ENCODE results near the gene GYS1. TPM values are rescaled to one million over a fixed set of nuclear protein-coding genes. Genes with fewer than 3 reads are reported as not detected.

Gene GYS1
- polyA plus RNA-seq, 1 donor, result 39.1 TPM

DNA sequence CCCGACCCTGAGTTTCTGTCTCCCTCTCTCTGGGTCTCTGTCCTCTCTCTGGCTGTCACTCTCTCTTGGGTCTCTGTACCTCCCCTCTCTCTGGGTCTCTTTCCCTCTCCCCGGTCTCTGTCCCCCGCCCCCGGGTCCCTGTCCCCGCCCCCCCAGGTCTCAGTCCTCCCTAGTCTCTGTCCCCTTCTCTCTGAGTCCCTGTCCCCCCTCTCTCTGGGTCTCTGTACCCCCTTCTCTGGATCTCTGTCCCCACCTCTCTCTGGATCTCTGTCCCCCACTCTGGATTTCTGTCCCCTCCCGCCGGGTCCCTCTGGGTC, 30.3 kb downstream of the GYS1 start:
- Histone ChIP-seq H3K4me1 (ENCODE audit: control insufficient read depth, insufficient read depth, low read length) (peaks cover 29% of the 10 kb centered on the region), H3K27ac (ENCODE audit: low read length) (peak overlapping the region; percentile 97), H3K36me3 (ENCODE audit: control insufficient read depth, insufficient read depth, low read length) (peaks cover 19% of the 10 kb centered on the region), H3K9me3 (ENCODE audit: control insufficient read depth, low read depth, low read length) (peaks cover 7% of the 10 kb centered on the region), H3K27me3 (ENCODE audit: control insufficient read depth, insufficient read depth, low read length) (no peaks in the 10 kb centered on the region), H3K4me3 (ENCODE audit: low read length) (peak overlapping the region; percentile 57)
- no peak for DNase-seq
- no CpG with 5 or more reads among the region's 7 CpGs for WGBS (ENCODE audit: insufficient coverage, low lambda C conversion rate)

DNA sequence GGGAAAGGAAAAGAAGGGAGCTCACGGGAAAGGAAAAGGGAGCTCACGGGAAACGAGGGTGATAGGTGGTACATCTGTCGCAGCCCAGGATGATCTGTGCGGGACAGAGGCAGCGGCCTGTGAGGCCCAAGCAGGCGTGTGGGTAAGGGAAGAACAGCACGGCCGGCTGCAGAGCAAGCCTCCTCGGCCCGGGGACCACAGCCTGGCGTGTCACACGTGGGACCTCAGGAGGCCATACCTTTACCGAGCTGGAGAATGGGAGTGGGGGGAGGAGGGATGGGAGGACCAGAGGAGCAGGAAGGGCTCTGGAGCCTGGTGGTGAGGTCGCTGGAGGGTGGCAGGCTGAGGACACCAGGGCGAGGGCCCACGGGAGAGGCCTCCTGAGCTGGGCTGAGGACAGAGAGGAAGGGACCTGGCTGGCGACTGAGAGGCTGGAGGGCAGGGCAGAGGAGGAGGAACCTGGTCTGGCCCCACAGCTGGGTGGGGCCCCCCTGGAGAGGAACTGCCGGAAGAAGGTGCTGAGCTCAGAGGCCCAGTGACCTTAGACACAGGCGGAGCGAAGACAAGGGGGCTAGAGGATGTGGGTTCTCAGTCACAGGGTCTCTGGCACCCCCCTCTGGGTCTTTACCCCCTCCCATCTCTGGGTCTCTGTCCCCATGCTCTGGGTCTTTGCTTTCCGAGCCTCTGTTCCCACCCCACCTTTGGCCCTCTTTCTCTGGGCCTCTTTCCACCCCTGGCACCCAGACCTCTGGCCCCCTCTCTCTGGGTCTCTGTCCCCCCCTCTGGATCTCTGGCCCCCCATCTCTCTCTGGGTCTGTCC, 30.9 kb downstream of the GYS1 start:
- peaks cover 29% of the 10 kb centered on the region for H3K4me1 ChIP-seq (ENCODE audit: control insufficient read depth, insufficient read depth, low read length)
- H3K4me3 ChIP-seq (ENCODE audit: low read length), result peak overlapping the region; percentile 57
- H3K27me3 ChIP-seq (ENCODE audit: control insufficient read depth, insufficient read depth, low read length), result no peaks in the 10 kb centered on the region
- H3K9me3 ChIP-seq (ENCODE audit: control insufficient read depth, low read depth, low read length), result peaks cover 7% of the 10 kb centered on the region
- H3K27ac ChIP-seq (ENCODE audit: low read length), result peak overlapping the region; percentile 97
- WGBS (ENCODE audit: insufficient coverage, low lambda C conversion rate), result no CpG with 5 or more reads among the region's 22 CpGs
- DNase-seq, result peak; percentile 91 to 95
- peaks cover 20% of the 10 kb centered on the region for H3K36me3 ChIP-seq (ENCODE audit: control insufficient read depth, insufficient read depth, low read length)

DNA sequence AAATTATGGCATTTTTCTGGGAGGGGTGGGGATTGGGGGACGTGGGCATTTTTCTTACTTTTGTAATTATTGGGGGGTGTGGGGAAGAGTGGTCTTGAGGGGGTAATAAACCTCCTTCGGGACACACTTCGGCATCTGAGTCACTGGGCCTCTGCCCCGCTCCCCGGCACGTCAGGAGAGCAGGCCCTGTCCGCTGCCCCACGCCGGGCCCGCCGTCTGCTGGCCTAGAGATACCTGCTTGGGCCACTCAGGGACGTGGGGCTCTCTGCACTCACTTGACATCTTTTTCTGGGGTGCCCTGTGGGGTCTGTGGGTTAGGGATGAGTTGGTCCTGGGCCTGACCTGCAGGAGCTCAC, 31.5 kb downstream of the GYS1 start:
- DNase-seq, result no peak
- peaks cover 29% of the 10 kb centered on the region for H3K4me1 ChIP-seq (ENCODE audit: control insufficient read depth, insufficient read depth, low read length)
- peaks cover 15% of the 10 kb centered on the region for H3K36me3 ChIP-seq (ENCODE audit: control insufficient read depth, insufficient read depth, low read length)
- no peaks in the 10 kb centered on the region for H3K27me3 ChIP-seq (ENCODE audit: control insufficient read depth, insufficient read depth, low read length)
- peak overlapping the region; percentile 57 for H3K4me3 ChIP-seq (ENCODE audit: low read length)
- no CpG with 5 or more reads among the region's 12 CpGs for WGBS (ENCODE audit: insufficient coverage, low lambda C conversion rate)
- H3K9me3 ChIP-seq (ENCODE audit: control insufficient read depth, low read depth, low read length), result peaks cover 7% of the 10 kb centered on the region
- H3K27ac ChIP-seq (ENCODE audit: low read length), result peak overlapping the region; percentile 97

DNA sequence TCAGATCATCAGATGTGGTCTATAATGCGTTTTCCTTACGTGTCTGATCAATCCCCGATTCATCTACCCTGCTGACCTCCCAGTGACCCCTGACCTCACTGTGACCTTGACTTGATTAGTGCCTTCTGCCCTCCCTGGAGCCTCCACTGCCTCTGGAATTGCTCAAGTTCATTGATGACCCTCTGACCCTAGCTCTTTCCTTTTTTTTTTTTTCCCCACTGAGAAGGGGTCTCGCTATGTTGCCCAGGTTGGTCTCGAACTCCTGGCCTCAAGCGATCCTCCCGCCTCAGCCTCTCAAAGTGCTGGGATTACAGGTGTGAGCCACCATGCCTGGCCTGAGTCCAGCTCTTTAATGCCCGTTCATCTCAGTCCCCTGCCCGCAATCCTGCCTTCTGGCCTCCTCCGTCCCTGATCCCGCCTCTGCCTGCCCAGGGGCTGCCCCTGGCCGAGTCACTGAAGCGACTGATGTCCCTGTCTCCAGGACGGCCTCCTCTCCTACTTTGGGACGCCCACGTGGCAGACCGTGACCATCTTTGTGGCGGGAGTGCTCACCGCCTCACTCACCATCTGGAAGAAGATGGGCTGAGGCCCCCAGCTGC, 32.0 kb downstream of the GYS1 start:
- peak in 1 of 2 donors; percentile 37 for DNase-seq
- Histone ChIP-seq H3K9me3 (ENCODE audit: control insufficient read depth, low read depth, low read length) (peaks cover 3% of the 10 kb centered on the region), H3K27me3 (ENCODE audit: control insufficient read depth, insufficient read depth, low read length) (no peaks in the 10 kb centered on the region), H3K27ac (ENCODE audit: low read length) (peak overlapping the region; percentile 97), H3K4me3 (ENCODE audit: low read length) (no peak overlapping the region), H3K4me1 (ENCODE audit: control insufficient read depth, insufficient read depth, low read length) (peaks cover 32% of the 10 kb centered on the region), H3K36me3 (ENCODE audit: control insufficient read depth, insufficient read depth, low read length) (peaks cover 13% of the 10 kb centered on the region)
- WGBS (ENCODE audit: insufficient coverage, low lambda C conversion rate), result no CpG with 5 or more reads among the region's 19 CpGs

DNA sequence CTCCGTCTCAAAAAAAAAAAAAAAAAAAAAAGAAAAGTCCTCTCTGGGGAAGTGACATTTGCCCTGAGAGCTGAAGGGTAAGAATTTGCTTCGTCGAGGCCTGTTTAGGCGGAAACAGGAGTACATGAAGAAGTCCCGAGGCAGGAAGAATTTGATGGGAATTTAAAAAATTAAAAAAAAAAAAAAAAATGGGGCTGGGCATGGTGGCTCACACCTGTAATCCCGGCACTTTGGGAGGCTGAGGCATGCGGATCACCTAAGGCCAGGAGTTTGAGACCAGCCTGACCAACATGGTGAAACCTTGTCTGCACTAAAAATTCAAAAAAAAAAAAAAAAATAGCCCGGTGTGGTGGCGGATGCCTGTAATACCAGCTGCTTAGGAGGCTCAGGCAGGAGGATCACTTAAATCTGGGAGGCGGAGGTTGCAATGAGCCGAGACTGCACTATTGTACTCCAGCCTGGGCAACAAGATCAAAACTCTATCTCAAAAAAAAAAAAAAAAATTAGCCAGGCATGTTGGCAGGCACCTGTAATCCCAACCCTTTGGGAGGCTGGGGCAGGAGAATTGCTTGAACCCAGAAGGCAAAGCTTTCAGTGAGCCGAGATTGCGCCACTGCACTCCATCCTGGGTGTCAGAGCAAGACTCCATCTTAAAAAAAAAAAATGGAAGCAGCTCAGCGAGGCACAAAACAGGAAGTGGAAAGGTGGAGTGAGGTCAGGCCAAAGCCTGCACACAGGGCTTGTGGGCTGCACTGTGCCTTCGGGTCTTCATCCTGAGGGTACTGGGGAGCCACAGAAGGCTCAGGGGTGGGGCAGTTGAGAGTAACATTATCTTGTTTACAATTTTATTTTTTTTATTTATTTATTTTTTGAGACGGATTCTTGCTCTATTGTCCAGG, 33.5 kb downstream of the GYS1 start:
- no peak overlapping the region for H3K27ac ChIP-seq (ENCODE audit: low read length)
- peaks cover 9% of the 10 kb centered on the region for H3K36me3 ChIP-seq (ENCODE audit: control insufficient read depth, insufficient read depth, low read length)
- no peak for DNase-seq
- no peaks in the 10 kb centered on the region for H3K9me3 ChIP-seq (ENCODE audit: control insufficient read depth, low read depth, low read length)
- H3K4me3 ChIP-seq (ENCODE audit: low read length), result no peak overlapping the region
- H3K4me1 ChIP-seq (ENCODE audit: control insufficient read depth, insufficient read depth, low read length), result peaks cover 40% of the 10 kb centered on the region
- no CpG with 5 or more reads among the region's 16 CpGs for WGBS (ENCODE audit: insufficient coverage, low lambda C conversion rate)
- no peaks in the 10 kb centered on the region for H3K27me3 ChIP-seq (ENCODE audit: control insufficient read depth, insufficient read depth, low read length)

DNA sequence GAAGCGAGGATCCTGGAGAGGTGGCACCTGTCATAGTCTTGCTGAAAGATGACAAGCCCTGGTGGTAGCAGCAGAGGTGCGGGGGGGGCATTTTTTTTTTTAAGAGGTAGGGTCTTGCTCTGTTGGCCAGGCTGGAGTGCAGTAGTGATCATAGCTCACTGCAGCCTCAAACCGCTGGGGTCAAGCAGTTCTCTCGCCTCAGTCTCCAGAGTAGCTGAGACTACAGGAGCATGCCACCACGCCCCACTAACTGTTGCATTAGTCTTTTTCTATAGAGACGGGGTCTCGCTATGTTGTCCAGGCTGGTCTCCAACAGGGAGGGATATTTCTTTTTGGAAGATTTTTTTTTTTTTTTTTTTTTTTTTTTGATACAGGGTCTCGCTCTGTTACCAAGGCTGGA, 35.1 kb downstream of the GYS1 start:
- H3K9me3 ChIP-seq (ENCODE audit: control insufficient read depth, low read depth, low read length), result no peaks in the 10 kb centered on the region
- H3K4me1 ChIP-seq (ENCODE audit: control insufficient read depth, insufficient read depth, low read length), result peaks cover 38% of the 10 kb centered on the region
- peaks cover 9% of the 10 kb centered on the region for H3K36me3 ChIP-seq (ENCODE audit: control insufficient read depth, insufficient read depth, low read length)
- H3K27ac ChIP-seq (ENCODE audit: low read length), result no peak overlapping the region
- no CpG with 5 or more reads among the region's 8 CpGs for WGBS (ENCODE audit: insufficient coverage, low lambda C conversion rate)
- H3K4me3 ChIP-seq (ENCODE audit: low read length), result no peak overlapping the region
- no peaks in the 10 kb centered on the region for H3K27me3 ChIP-seq (ENCODE audit: control insufficient read depth, insufficient read depth, low read length)
- no peak for DNase-seq

DNA sequence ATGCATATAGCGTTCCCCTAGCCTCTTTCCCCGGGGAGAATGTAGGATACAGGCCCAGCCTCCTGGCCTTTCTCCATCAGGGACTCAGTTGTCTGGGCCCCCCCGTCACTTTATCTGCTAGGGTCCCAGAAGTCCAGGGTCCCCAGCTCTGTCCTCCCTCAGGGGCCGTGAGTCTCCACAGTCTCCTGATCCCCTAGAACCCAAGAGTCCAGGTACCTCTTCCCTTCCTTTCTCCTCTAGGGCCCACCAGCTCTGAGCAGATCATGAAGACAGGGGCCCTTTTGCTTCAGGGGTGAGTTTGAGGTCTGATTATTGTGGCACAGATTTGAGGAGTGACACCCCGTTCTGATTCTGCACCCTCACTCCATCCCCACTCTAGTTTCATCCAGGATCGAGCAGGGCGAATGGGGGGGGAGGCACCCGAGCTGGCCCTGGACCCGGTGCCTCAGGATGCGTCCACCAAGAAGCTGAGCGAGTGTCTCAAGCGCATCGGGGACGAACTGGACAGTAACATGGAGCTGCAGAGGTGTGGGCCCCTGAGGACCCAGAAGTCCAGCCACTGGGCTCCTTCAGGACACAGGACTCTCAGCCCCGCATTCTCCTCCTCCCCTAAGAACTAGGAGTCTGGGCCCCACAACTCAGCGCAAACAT, 37.7 kb downstream of the GYS1 start:
- peak overlapping the region; percentile 76 for H3K27ac ChIP-seq (ENCODE audit: low read length)
- no peaks in the 10 kb centered on the region for H3K9me3 ChIP-seq (ENCODE audit: control insufficient read depth, low read depth, low read length)
- H3K4me3 ChIP-seq (ENCODE audit: low read length), result peak overlapping the region; percentile 99
- no CpG with 5 or more reads among the region's 16 CpGs for WGBS (ENCODE audit: insufficient coverage, low lambda C conversion rate)
- H3K27me3 ChIP-seq (ENCODE audit: control insufficient read depth, insufficient read depth, low read length), result no peaks in the 10 kb centered on the region
- H3K4me1 ChIP-seq (ENCODE audit: control insufficient read depth, insufficient read depth, low read length), result peaks cover 19% of the 10 kb centered on the region
- DNase-seq, result no peak
- peaks cover 9% of the 10 kb centered on the region for H3K36me3 ChIP-seq (ENCODE audit: control insufficient read depth, insufficient read depth, low read length)

DNA sequence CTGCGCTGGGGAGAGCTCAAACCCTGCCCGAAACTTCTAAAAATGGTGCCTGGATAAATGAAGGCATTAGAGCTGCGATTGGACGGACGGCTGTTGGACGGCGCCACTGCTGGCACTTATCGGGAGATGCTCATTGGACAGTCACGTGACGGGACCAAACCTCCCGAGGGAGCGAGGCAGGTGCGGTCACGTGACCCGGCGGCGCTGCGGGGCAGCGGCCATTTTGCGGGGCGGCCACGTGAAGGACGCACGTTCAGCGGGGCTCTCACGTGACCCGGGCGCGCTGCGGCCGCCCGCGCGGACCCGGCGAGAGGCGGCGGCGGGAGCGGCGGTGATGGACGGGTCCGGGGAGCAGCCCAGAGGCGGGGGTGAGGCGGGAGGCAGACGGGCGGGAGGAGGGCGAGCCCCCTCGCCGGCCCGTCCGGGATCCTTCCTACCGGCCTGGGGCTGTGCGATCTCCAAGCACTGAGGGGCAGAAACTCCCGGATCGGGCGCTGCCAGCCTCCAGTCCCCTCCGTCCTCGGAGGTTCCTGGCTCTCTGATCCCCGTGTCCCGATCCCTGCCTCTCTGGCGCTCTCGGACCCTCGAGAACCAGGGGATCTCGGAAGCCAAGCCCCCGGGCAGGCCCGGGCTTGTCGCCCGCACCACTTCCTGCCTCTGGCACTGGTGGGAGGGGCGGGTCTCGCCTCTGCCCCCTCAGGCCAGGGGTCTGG, 38.4 kb downstream of the GYS1 start, which contains the start of gene BAX:
TSS of gene BAX (plus strand) at position 281 of the 713 bp plus-strand sequence. CDS start at position 335, 54 bp downstream.
- Histone ChIP-seq H3K9me3 (ENCODE audit: control insufficient read depth, low read depth, low read length) (no peaks in the 10 kb centered on the region), H3K4me1 (ENCODE audit: control insufficient read depth, insufficient read depth, low read length) (peaks cover 18% of the 10 kb centered on the region), H3K27ac (ENCODE audit: low read length) (peak within 1 kb of the TSS; percentile 76), H3K36me3 (ENCODE audit: control insufficient read depth, insufficient read depth, low read length) (peaks cover 9% of the 10 kb centered on the region), H3K27me3 (ENCODE audit: control insufficient read depth, insufficient read depth, low read length) (no peaks in the 10 kb centered on the region), H3K4me3 (ENCODE audit: low read length) (peak within 1 kb of the TSS; percentile 99)
- DNase-seq, result peak; percentile 97 to 99
- no CpG with 5 or more reads among the region's 71 CpGs for WGBS (ENCODE audit: insufficient coverage, low lambda C conversion rate)

DNA sequence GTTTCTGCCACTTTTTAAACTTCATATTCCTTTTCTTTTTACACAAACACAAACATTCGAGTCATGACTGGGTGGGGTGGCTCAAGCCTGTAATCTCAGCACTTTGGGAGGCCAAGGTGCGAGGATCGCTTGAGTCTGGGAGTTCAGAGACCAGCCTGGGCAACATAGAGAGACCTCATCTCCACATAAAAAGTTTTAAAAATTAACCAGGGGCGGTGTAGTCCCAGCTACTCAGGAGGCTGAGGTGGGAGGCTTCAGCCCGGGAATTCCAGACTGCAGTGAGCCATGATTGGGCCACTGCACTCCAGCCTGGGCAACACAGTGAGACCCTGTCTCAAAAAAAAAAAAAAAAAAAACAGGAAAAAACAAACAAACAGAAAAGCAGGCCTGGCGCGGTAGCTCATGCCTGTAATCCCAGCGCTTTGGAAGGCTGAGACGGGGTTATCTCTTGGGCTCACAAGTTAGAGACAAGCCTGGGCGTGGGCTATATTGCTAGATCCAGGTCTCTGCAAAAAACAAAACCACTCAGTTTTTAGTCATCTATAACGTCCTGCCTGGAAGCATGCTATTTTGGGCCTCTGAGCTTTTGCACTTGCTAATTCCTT, 39.0 kb downstream of the GYS1 start:
- peaks cover 18% of the 10 kb centered on the region for H3K4me1 ChIP-seq (ENCODE audit: control insufficient read depth, insufficient read depth, low read length)
- H3K27ac ChIP-seq (ENCODE audit: low read length), result peak overlapping the region; percentile 69
- H3K36me3 ChIP-seq (ENCODE audit: control insufficient read depth, insufficient read depth, low read length), result peaks cover 9% of the 10 kb centered on the region
- peak in 1 of 2 donors; percentile 51 for DNase-seq
- no CpG with 5 or more reads among the region's 11 CpGs for WGBS (ENCODE audit: insufficient coverage, low lambda C conversion rate)
- peak overlapping the region; percentile 36 for H3K4me3 ChIP-seq (ENCODE audit: low read length)
- no peaks in the 10 kb centered on the region for H3K27me3 ChIP-seq (ENCODE audit: control insufficient read depth, insufficient read depth, low read length)
- H3K9me3 ChIP-seq (ENCODE audit: control insufficient read depth, low read depth, low read length), result no peaks in the 10 kb centered on the region

All from large intestine (tissue), 3 donors.